ENCODE results near the gene ATP11A. TPM values are rescaled to one million over a fixed set of nuclear protein-coding genes. Genes with fewer than 3 reads are reported as not detected.

The ATP11A gene
- total RNA-seq, 1 experiment from 2014 or later = 65.3 TPM

GRCh38 chr13:112752211-112752610 is 62.4 kb downstream of the ATP11A start:
- peaks cover 3% of the 10 kb centered on the region for H3K23me2 ChIP-seq (ENCODE audit: insufficient read length, low read depth, low read length, poor library complexity, severe bottlenecking)
- H3K27ac ChIP-seq (ENCODE audit: insufficient read length, low read depth, low read length) = no peak overlapping the region
- no peak overlapping the region for H3K56ac ChIP-seq (ENCODE audit: insufficient read length, low read depth, low read length)
- H4K20me1 ChIP-seq (ENCODE audit: control insufficient read depth, insufficient read depth, insufficient read length) = no peaks in the 10 kb centered on the region
- DNase-seq = no peak
- Mint-ChIP-seq H3K4me1 (peaks cover 10 to 22% of the 10 kb centered on the region in 2 experiments), H3K4me3 (no peak overlapping the region), H3K9me3 (no peaks in the 10 kb centered on the region), H3K27me3 (ENCODE audit: low read depth) (no peaks in the 10 kb centered on the region), H3K36me3 (ENCODE audit: insufficient read depth in 1 of 3, low read depth in 3 of 3) (peaks cover 0 to 2% (median 0%) of the 10 kb centered on the region in 3 experiments; a peak in 2 of 7 replicates), H3K27ac (peak overlapping the region in 1 of 3 experiments; percentile 62; a peak in 3 of 7 replicates)
- no peak overlapping the region for H2AK5ac ChIP-seq (ENCODE audit: insufficient read length, low read length)
- no peak overlapping the region for H2BK20ac ChIP-seq (ENCODE audit: low read depth, low read length, poor library complexity, severe bottlenecking)
- H3K9me3 ChIP-seq (ENCODE audit: control insufficient read depth, low read depth, low read length) = no peaks in the 10 kb centered on the region
- H2BK15ac ChIP-seq (ENCODE audit: low read depth, low read length) = no peak overlapping the region
- no CpG with 5 or more reads among the region's 20 CpGs for WGBS (ENCODE audit: extremely low coverage, insufficient read length, low lambda C conversion rate)
- no peak overlapping the region for H4K91ac ChIP-seq (ENCODE audit: insufficient read length, low read depth, low read length)
- H3K4me2 ChIP-seq (ENCODE audit: insufficient read depth, insufficient read length, low read length) = no peak overlapping the region
- no peak overlapping the region for H2AFZ ChIP-seq (ENCODE audit: low read length)
- H2BK120ac ChIP-seq (ENCODE audit: low read depth, low read length, poor library complexity, severe bottlenecking) = no peak overlapping the region
- H3K27me3 ChIP-seq (ENCODE audit: insufficient read depth, low read length) = no peaks in the 10 kb centered on the region
- peaks cover 2% of the 10 kb centered on the region for H3K79me2 ChIP-seq (ENCODE audit: insufficient read depth, low read length)
- no peak overlapping the region for H3K9ac ChIP-seq (ENCODE audit: extremely low read depth, insufficient read length, low read length)
- H3K23ac ChIP-seq (ENCODE audit: insufficient read length, low read depth, low read length) = no peak overlapping the region
- no peak overlapping the region for H4K5ac ChIP-seq (ENCODE audit: insufficient read length, low read depth, low read length)
- H3K14ac ChIP-seq (ENCODE audit: insufficient read depth, low read length) = no peak overlapping the region
- H3T11ph ChIP-seq (ENCODE audit: low read length) = no peak overlapping the region
- no peaks in the 10 kb centered on the region for H3K4me1 ChIP-seq (ENCODE audit: insufficient read depth, low read length)
- H2BK12ac ChIP-seq (ENCODE audit: insufficient read length, low read depth, low read length) = no peak overlapping the region
- H4K8ac ChIP-seq (replicated peaks; ENCODE audit: insufficient read length, low read depth, low read length) = no peak overlapping the region
- H3K4ac ChIP-seq (ENCODE audit: low read depth, low read length) = no peak overlapping the region
- no peak for TF ChIP-seq CTCF (conservative IDR thresholded peaks at IDR 0.05)
- H3K18ac ChIP-seq (ENCODE audit: insufficient read length, low read depth, low read length) = no peak overlapping the region
- H3K79me1 ChIP-seq (ENCODE audit: insufficient read depth, low read depth, low read length, poor library complexity, severe bottlenecking) = peaks cover 3% of the 10 kb centered on the region
- H2BK5ac ChIP-seq (ENCODE audit: insufficient read length, low read length) = no peak overlapping the region

All from H9 (cell line).